HepG2 (cell line): ENCODE data around the gene WDR81. TPM values are rescaled to one million over a fixed set of nuclear protein-coding genes. Genes with fewer than 3 reads are reported as not detected.

Experiments
- CENPX ChIP-seq: sonication (generic); formaldehyde crosslinking; IDR thresholded peaks from 2 replicates; pipeline ENCODE4 v1.9.0; 2021; ENCODE audit warnings: mild to moderate bottlenecking, missing genetic modification reagents, moderate library complexity
- CREB1 ChIP-seq, 2 experiments: fragments of 450-650 bp in 1 of 2; IDR thresholded peaks; 2 replicates each; pipeline ENCODE4 v1.6.1; 2016 to 2017; ENCODE audit warnings: control low read depth in 1 of 2, mild to moderate bottlenecking in 1 of 2, missing compliant biosample characterization in 1 of 2, missing genetic modification characterization in 1 of 2
- CSRNP2 ChIP-seq: sonication (generic); formaldehyde crosslinking; conservative IDR thresholded peaks from 2 replicates; pipeline ENCODE4 v1.8.0; 2022; ENCODE audit warnings: low read depth, missing genetic modification reagents
- EEA1 ChIP-seq: sonication (generic); formaldehyde crosslinking; IDR thresholded peaks from 2 replicates; pipeline ENCODE4 v1.5.1; 2020; ENCODE audit warnings: mild to moderate bottlenecking, missing genetic modification reagents, borderline replicate concordance
- GFI1 ChIP-seq: sonication (generic); formaldehyde crosslinking; IDR thresholded peaks from 2 replicates; pipeline ENCODE4 v1.5.0; 2020; ENCODE audit warnings: missing genetic modification reagents, mild to moderate bottlenecking, borderline replicate concordance
- GPN1 ChIP-seq: sonication (generic); formaldehyde crosslinking; IDR thresholded peaks from 2 replicates; pipeline ENCODE4 v1.5.1; 2020; ENCODE audit warnings: missing genetic modification reagents, borderline replicate concordance
- GTF3A ChIP-seq: sonication (generic); formaldehyde crosslinking; conservative IDR thresholded peaks from 2 replicates; pipeline ENCODE4 v1.4.0; 2020; ENCODE audit warnings: mild to moderate bottlenecking, missing genetic modification reagents
- HMG20A ChIP-seq: IDR thresholded peaks from 2 replicates; pipeline ENCODE4 v1.6.1; 2016; ENCODE audit warnings: borderline replicate concordance
- HNF1A ChIP-seq, 2 experiments: sonication (generic) in 1 of 2; formaldehyde crosslinking in 1 of 2; IDR thresholded peaks; 2 replicates each; pipeline versions ENCODE4 v1.4.0 to v1.6.1; 2016 to 2020; ENCODE audit warnings: borderline replicate concordance in 1 of 2, low read depth in 1 of 2, mild to moderate bottlenecking in 1 of 2, missing genetic modification reagents in 1 of 2
- IKZF1 ChIP-seq: fragments of 450-650 bp; IDR thresholded peaks from 2 replicates; pipeline ENCODE4 v1.7.1; 2016
- KDM5A ChIP-seq: fragments of 200-600 bp; sonication (generic); IDR thresholded peaks from 2 replicates; pipeline ENCODE4 v1.7.0; 2018; ENCODE audit warnings: antibody characterized with exemption, mild to moderate bottlenecking, low read length, borderline replicate concordance
- MEIS2 ChIP-seq: sonication (generic); formaldehyde crosslinking; IDR thresholded peaks from 2 replicates; pipeline ENCODE4 v1.9.0; 2021; ENCODE audit warnings: mild to moderate bottlenecking, missing genetic modification reagents
- NR2F1 ChIP-seq, 2 experiments: fragments of 450-650 bp in 1 of 2; formaldehyde crosslinking in 1 of 2; IDR thresholded peaks; 2 replicates each; pipeline versions ENCODE4 v1.5.0 to v1.6.1; 2016 to 2020; ENCODE audit warnings: mild to moderate bottlenecking in 1 of 2, missing compliant biosample characterization in 1 of 2, missing genetic modification reagents in 1 of 2, moderate library complexity in 1 of 2
- RBFOX2 ChIP-seq: fragments of 200-400 bp; formaldehyde crosslinking; IDR thresholded peaks from 2 replicates; pipeline ENCODE4 v1.6.1; 2017; ENCODE audit warnings: low read depth, mild to moderate bottlenecking, low read length
- SATB2 ChIP-seq: sonication (generic); formaldehyde crosslinking; IDR thresholded peaks from 2 replicates; pipeline ENCODE4 v1.5.0; 2020; ENCODE audit warnings: missing genetic modification reagents
- TERF1 ChIP-seq: sonication (generic); formaldehyde crosslinking; IDR thresholded peaks from 2 replicates; pipeline ENCODE4 v1.8.0; 2022; ENCODE audit warnings: mild to moderate bottlenecking, missing genetic modification reagents, moderate library complexity
- ZFY ChIP-seq: sonication (generic); formaldehyde crosslinking; IDR thresholded peaks from 2 replicates; pipeline ENCODE4 v1.4.0; 2020; ENCODE audit warnings: missing genetic modification reagents
- ZNF101 ChIP-seq: sonication (generic); formaldehyde crosslinking; IDR thresholded peaks from 2 replicates; pipeline ENCODE4 v1.4.0; 2020; ENCODE audit warnings: mild to moderate bottlenecking, low read depth, missing genetic modification reagents, borderline replicate concordance
- ZNF614 ChIP-seq: IDR thresholded peaks from 2 replicates; pipeline ENCODE4 v1.6.1; 2018; ENCODE audit warnings: missing biosample characterization, missing genetic modification reagents, inconsistent platforms, borderline replicate concordance
- ZUFSP ChIP-seq: sonication (generic); formaldehyde crosslinking; IDR thresholded peaks from 2 replicates; pipeline ENCODE4 v1.9.0; 2021; ENCODE audit warnings: missing genetic modification reagents, mild to moderate bottlenecking, borderline replicate concordance
- polyA plus RNA-seq, 8 experiments: library from polyadenylated mRNA; depleted of rRNA in 3 of 8; stranded (reverse) in 7 of 8; unstranded in 1 of 8; fragments of >200 nt; fragmentation: Illumina TruSeq in 4 of 8; extraction: Trizol in 4 of 8; gene quantifications; 2 replicates each; pipeline versions ENCODE4 v1.2.1 to v1.2.3, GENCODE V29; 2011 to 2016; ENCODE audit warnings: low read depth in 4 of 8, missing spikeins in 1 of 8, mixed read lengths in 1 of 8; ENCODE audit not compliant: insufficient read depth in 1 of 8
- total RNA-seq, 5 experiments: library from RNA; depleted of rRNA; stranded (reverse); fragments of >200 nt; fragmentation: Illumina TruSeq; extraction: Trizol; gene quantifications; 2 replicates each; pipeline ENCODE4 v1.2.3, GENCODE V29; 2016; ENCODE audit warnings: low read depth in 1 of 5

WDR81 gene
- total and polyA plus RNA-seq, 2 of the 13 experiments (the other 11 are each of a cell fraction or from before 2014, with no cell fraction given) = 9.1 to 16.7 TPM

- TF ChIP-seq GPN1 (CRISPR knock-in tag) = no peak
- no peak for TF ChIP-seq IKZF1
- no peak for TF ChIP-seq GTF3A (CRISPR knock-in tag)
- no peak for TF ChIP-seq CENPX
- peak; percentile 80 for TF ChIP-seq RBFOX2
- TF ChIP-seq NR2F1 (CRISPR knock-in tag; IDR thresholded peaks at IDR 0.05) = peak in 1 of 2 experiments; percentile 47; a peak in 1 of 4 replicates
- no peak for TF ChIP-seq CSRNP2 (CRISPR knock-in tag)
- 0 out of 2 replicates have a peak, but pooled peaks have one; percentile 27 for TF ChIP-seq HNF1A (IDR thresholded peaks at IDR 0.05; ENCODE audit: low read depth)
- TF ChIP-seq HNF1A (CRISPR knock-in tag; IDR thresholded peaks at IDR 0.05; ENCODE audit: borderline replicate concordance) = peak; percentile 59; the same call in 1 of the 2 replicates
- TF ChIP-seq ZUFSP (CRISPR knock-in tag) = no peak
- no peak for TF ChIP-seq KDM5A
- TF ChIP-seq EEA1 (CRISPR knock-in tag) = no peak
- peak; percentile 48; the same call in 1 of the 2 replicates for TF ChIP-seq ZFY (CRISPR knock-in tag)
- TF ChIP-seq ZNF101 = no peak
- no peak for TF ChIP-seq SATB2
- no peak for TF ChIP-seq GFI1 (CRISPR knock-in tag)
- 0 out of 2 replicates have a peak, but pooled peaks have one; percentile 41 for TF ChIP-seq HMG20A
- no peak for TF ChIP-seq CREB1 (IDR thresholded peaks at IDR 0.05)
- no peak for TF ChIP-seq CREB1 (CRISPR knock-in tag; IDR thresholded peaks at IDR 0.05)
- 0 out of 2 replicates have a peak, but pooled peaks have one; percentile 37 for TF ChIP-seq ZNF614 (CRISPR knock-in tag)
- TF ChIP-seq MEIS2 = no peak
- TF ChIP-seq TERF1 (CRISPR knock-in tag) = no peak
Observed at GRCh38 chr17:1769822-1770477, 45.4 kb downstream of the WDR81 start (continued).
